ENCODE data around the gene TNFAIP1.
"Not testable (repeated sequence)": the region's sequence is repeated elsewhere in the genome, so short reads cannot be mapped to it uniquely, and the experiment has no call there.

The TNFAIP1 gene, protein sequence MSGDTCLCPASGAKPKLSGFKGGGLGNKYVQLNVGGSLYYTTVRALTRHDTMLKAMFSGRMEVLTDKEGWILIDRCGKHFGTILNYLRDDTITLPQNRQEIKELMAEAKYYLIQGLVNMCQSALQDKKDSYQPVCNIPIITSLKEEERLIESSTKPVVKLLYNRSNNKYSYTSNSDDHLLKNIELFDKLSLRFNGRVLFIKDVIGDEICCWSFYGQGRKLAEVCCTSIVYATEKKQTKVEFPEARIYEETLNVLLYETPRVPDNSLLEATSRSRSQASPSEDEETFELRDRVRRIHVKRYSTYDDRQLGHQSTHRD

DNA sequence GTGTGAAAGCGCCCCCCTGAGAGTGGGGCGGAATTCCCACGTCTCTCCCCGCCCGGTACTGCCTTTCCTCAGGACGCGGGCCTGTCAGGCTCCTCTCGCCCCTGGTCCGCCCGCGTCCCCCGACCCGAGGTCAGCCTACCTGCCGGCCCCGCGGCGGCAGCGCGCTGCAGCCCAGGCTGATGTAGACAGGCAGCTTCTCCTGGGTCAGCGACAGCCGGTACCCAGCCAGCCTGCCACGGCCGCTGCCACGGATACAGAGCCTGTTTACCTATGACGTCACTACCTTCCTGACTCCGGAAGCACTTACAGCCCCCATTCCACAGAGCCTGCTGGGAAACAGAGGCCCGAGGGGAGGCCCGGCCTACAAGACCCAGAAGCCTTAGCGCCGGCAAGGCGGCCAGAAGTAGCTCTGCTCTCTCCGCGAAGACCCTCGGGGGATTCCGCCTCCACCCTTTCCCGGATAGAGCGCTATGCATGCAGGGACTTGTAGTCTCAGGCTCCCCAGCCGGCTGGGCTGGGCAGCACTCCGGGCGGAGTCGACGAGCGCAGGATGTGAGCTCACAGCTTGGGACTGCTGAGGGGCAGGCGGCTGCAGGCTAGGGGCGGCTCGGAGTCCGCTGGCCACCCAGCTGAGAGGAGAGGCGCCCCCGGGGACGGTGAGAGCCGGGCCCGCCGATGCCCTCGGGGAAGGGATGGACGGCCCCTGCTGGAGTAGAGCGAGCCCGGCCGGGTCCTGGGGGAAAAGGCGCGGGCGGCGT lies at the start of gene TNFAIP1, which contains the start of gene IFT20:
TSS of gene TNFAIP1 (plus strand) at position 561 of the 758 bp plus-strand sequence. CDS start 3,761 bp downstream, outside the sequence.
TSS of gene IFT20 (minus strand) at position 272 of the 758 bp plus-strand sequence. CDS start 3,487 bp downstream, outside the sequence.
- peak; percentile 91 for DNase-seq (ENCODE audit: low read depth in 2 of 2)

DNA sequence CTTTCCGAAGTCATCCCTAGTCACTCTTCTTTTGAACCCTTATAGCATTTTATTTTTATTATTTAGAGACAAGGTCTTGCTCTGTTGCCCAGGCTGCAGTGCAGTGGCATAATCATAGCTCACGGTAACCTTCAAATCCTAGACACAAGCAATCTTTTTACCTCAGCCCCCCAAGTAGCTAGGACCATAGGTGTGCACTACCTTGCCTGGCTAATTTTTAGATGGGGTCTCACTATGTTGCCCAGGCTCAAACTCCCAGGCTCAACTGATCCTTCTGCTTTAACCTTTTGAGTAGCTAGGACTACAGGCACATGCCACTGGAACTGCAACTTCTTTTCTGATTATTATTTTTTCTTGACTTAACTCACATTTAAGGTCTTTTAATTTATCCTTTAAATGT lies 49.6 kb upstream of the TNFAIP1 start:
- no peak for DNase-seq (ENCODE audit: low read depth in 2 of 2)

DNA sequence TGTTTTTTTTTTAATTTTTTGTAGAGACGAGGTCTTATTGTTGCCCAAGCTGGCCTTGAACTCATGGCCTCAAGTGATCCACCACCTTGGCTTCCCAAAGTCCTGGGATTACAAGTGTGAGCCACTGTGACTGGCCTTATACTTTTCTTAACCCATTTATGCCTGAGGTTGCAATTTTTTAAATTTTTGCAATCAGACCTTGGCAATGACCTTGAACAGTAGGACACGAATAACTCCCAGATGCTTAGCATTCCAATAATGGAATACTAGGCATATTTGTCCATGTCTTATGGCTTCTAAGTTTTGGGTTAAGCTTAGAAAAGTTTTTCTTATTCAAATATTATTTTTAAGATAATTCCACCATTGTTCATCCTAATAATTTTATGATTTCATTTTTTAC lies 44.9 kb upstream of the TNFAIP1 start:
- no peak for DNase-seq (ENCODE audit: low read depth in 2 of 2)

DNA sequence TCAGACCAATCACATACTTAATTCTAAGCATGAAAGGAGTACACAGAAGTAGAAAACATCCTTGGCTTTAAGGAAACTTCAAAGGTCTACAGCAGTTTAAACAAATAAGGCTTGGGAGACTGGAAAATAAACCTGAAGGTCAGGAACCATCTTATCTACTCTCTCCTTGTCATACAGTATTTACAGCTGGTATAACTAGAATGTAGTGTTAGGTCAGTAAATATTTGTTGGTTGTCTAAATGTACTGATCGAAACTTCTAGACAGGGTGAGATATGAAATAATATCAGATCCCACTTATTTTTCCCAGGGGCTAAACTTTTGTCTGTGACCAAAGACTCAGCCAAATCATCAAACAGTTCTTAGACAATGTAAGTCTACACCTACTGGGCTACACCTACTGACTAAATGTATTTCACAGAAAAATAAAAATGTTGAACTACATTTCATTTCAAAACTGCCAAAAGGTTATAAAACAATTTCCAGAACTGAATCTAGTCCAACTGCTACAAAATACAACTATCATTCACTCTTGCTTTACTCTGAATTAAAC lies 43.7 kb upstream of the TNFAIP1 start:
- DNase-seq (ENCODE audit: low read depth in 2 of 2) = no peak

DNA sequence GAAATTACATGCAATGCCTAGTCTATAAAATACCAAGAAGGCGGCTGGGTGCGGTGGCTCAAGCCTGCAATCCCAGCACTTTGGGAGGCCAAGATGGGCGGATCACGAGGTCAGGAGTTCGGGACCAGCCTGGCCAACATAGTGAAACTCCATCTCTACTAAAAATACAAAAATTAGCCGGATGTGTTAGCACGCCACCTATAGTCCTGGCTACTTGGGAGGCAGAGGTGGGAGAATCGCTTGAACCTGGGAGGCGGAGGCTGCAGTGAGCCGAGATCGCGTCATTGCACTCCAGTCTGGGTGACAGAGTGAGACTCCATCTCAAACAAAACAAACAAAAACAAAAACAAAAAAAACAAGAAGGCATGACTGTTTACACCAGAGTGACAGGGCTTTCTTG lies 42.7 kb upstream of the TNFAIP1 start:
- not testable (repeated sequence) for DNase-seq (ENCODE audit: low read depth in 2 of 2)

DNA sequence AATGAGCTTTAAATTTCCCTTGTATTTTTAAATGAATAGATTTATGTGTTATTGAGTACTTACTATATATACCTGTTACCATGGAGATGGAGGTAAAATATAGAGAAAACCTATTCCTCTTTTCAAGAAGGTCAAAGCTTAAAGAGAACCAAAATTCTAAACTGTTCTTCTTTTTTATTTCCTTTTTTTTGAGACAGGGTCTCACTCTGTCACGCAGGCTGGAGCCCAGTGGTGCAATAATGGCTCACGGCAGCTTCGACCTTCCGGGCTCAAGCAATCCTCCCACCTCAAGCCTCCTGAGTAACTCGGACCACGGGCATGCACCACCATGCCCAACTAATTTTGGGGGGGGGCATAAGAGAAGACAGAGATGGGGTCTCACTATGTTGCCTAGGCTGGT lies 41.6 kb upstream of the TNFAIP1 start:
- no peak for DNase-seq (ENCODE audit: low read depth in 2 of 2)

DNA sequence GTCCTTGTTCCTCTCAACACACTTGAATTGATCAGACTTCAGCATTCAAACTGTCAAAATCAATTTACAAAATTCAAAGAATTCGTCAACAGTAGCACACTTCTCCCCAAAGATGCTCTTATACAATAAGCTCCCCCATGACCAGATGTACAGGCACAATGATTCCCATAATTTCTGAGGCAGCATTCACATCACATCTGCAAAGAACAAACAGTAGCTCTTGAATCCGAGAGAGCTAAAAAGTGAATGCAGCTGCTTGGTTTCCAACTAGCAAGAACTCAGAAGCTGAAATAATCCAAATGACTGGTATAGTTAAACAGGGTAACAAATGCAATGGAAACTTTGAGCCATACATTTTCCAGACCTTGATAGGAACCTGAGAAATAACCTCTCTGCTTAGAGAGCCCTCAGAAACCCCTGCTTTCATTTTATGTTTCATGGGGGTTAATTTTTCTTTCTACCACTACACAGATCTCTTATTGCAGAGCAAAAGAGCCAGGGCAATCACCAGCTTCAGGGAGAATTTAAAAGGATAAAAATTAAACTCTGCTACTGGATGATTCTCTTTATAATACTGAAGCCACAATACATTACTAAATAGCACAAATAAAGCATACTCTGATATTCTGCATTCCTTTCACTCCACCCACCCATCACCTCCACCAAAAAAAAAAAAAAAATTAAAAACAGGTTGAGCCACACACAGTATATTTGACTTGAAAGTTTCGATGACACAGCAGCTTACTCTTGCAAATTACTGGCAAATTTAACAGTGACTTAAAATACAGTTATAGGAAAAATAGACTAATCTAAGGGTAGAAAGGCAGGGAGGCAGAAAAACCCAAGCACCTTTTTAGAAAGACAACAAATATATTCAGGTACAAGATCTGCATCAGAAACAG lies 39.6 kb upstream of the TNFAIP1 start:
- no peak for DNase-seq (ENCODE audit: low read depth in 2 of 2)

DNA sequence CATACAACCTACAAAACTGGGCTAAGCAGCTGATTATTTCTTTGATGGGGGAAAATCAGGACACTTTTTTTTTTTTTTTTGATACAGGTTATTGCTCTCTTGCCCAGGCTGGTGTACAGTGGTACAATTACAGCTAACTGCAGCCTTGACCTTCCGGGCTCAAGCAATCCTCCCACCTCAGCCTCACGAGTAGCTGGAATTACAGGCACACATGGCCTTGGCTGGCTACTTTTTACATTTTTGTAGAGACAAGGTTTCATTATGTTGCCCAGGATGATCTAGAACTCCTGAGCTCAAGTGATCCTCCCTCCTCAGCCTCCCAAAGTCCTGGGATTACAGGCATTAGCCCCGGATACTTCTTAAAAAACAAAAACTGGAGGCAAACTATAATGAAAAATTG lies 37.1 kb upstream of the TNFAIP1 start:
- no peak for DNase-seq (ENCODE audit: low read depth in 2 of 2)

DNA sequence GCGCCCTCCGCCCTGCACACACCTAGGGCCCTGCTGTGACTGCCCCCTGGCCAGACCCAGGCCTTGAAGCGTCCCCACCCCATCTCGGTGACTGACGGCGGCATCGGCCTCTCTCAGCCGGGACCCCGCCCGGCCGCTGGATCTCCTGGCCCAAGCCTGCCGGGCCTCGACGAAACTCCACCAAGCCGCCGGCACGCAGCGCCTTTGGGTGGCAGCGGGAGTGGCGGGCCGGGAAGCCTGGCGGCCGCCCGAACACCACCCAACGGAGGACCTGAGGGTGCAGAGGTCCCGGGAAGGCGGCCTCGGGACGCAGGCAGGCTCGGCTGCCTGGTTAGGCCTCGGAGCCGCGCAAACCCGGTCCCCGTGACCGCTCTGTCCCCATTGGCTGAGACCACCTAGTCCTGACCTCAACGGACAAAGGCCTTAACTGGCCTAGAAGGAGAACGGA lies 28.6 kb upstream of the TNFAIP1 start:
- no peak for DNase-seq (ENCODE audit: low read depth in 2 of 2)

DNA sequence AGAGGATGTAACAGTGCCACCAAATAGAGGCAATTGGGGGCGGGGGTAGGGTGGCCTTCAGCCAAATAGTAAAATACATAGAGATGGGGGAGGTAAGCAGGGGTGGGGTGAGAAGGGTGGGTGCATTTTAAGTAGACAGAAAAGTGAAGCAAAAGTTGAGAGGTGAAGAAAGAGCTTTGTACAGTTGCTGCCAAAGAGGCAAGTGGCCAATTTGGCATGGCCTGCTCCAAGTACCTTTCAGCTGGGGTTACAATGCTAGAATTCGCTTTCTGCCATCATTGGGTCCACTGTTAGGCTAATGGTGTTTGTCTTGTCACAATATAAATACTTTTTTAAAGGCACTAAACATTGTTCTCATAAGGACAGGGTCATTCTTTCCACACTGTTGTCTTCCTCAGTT lies 21.7 kb upstream of the TNFAIP1 start:
- no peak for DNase-seq (ENCODE audit: low read depth in 2 of 2)

DNA sequence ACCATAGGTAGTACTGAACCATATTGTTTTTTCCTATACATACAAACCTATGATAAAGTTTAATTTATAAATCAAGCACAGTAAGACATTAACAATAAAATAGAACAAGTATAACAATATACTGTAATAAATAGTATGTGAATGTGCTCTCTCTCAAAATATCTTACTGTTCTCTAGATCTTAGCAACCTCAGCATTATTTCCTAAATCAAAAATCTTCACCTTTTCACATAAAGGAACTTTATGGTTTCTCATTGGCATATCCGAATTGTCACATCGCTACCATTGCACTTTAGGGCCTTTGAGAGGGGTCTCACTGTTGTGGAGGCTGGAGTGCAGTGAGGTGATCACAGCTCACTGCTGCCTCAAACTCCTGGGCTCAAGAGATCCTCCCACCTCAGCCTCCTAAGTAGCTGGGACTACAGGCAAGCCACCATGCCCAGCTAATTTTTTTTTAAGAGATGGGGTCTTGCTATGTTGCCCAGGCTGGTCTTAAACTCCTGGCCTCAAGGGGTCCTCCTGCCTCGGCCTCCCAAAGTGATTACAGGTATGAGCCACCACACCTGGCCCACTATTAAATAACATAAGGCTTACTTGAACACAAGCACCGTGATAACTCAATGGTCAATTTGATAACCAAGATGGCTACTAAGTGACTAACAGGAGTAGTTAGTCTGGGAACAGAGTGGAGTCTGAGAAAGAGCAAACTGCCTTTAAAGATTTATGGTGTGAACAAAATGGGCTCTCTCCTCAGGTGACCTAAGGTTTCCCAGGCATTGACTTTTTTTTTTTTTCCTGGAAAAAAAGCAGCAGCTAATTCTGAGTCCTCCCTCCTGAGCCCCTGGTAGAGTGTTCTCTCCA lies 19.5 kb upstream of the TNFAIP1 start:
- DNase-seq (ENCODE audit: low read depth in 2 of 2) = no peak

DNA sequence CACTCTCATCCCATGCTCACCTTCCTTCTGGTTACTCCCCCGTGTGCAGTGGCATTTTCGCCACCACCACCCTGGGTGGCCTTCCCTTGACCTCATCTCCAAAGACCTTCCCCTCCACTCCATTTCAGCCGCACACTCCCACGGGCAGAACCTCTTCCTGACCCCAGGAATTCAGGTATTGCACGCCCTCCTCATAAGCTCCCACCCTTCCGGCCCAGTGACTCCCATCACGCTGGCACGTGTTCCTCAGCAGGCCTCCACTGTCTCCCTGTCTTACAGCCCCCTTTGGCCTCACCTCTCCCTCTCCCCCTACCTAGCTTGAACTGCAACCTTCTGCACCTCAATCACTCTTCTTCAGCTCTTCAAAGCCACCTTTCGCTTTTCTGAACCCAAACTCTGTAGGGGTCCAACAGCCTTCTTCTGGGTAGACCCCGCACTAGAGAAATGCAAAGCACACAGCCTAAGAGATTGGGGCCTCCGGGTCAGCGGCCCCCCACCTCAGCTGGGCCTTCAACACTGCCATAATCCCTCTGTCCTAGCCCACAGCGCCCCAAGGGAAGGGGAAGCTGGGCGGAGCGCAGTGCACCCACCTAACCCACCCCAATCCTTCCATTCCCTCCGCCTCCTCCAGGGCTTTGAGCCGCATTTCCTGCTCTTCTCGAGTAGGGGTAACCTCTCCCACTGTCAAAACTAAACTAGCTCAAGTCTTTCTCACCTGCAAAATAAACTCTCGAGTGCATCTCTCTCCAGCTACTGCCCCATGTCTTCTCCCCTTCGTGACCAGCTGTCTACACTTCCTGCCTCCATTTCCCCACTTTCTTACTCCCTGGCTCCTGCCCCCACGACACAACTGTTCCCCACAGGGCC lies 18.2 kb upstream of the TNFAIP1 start:
- DNase-seq (ENCODE audit: low read depth in 2 of 2) = no peak

DNA sequence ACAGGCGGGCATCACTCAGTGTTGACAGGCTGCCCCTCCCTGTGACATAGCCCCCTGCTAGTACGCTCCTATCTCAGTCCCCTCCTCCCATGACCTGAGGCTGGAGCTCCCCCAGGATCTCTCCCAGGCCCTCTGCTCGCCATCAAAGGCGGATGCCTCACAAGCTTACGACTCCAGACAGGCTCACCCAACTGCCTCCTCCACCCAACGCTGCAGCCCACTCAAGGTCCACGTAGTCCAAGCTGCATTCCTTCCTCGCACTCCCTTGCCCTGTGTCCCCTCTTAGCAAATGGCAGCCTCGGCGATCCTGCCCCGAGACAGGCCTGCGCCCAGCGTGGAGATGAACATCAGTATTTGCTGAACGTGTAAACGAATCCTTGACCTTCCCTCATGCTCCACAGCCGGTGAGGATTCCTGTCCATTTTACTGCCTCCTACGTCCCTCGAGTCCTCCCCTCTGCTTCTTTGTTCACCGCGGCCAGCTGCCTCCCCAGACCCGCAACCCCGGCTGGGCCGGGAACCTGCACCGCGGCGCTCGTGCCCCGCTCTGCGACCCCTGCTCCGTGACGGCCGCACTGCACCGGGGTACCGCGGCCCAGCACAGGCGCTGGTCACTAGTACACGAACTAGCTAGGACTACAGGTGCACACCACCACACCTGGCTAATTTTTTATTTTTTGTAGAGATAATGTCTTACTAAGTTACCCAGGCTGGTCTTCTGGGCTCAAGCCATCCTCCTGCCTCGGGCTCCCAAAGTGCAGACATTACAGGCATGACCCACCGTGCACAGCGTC lies 17.4 kb upstream of the TNFAIP1 start:
- no peak for DNase-seq (ENCODE audit: low read depth in 2 of 2)

DNA sequence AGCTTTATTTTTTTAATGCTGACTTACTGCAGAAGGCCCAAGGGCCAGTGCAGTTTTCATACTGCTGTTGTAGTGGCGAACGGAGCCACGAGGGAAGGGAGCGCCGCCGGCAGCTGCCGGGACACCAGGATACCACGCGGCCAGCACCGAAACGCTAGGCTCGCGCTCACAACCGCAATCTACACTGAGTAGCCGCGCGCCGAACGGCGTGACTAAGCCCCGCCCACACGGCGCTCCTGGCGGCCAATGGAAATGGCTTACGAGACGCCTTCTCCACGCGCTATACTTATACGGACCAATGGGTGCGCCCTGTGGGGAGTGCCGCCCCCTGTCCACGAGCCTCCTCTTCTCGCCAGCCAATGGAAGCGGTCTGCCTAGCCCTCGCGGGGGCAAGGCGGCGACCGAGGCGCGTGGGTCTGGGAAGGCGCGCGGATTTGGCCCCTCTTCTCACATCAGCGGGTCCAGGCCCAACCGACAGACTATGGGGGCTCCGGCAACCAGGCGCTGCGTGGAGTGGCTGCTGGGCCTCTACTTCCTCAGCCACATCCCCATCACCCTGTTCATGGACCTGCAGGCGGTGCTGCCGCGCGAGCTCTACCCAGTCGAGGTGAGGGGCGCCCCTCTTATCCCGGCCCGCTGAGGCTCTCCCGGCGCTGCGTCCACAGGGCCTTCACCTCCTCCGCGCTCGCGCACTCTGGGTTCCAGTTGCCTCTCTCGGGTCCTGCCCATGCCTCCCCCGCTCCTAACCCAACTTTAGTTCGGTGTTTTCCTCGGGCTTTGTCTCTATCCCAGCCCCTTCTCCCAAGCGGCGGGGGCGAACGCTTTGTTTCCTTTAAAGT lies 16.6 kb upstream of the TNFAIP1 start, which contains the start of gene TMEM97:
TSS of gene TMEM97 (plus strand) at position 442 of the 839 bp plus-strand sequence. CDS start at position 482, 40 bp downstream.
- DNase-seq (ENCODE audit: low read depth in 2 of 2) = peak; percentile 81 to 89

DNA sequence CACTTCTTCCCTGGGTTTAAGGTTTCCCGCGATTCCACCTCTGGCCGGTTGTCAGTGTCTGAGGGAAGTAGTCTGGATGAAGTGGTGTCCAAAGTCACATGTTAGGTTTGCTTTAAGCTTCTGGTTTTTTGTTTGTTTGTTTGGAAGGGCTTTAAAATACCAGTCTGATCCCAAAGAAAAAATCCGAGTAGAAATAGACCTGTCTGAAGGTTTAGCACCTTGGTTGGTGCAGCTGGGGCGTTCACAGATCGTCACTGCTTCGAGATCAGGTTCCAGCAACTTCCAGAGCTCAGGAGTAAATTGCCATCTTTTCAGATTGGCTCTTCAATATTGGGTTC lies 16.0 kb upstream of the TNFAIP1 start:
- DNase-seq (ENCODE audit: low read depth in 2 of 2) = no peak

DNA sequence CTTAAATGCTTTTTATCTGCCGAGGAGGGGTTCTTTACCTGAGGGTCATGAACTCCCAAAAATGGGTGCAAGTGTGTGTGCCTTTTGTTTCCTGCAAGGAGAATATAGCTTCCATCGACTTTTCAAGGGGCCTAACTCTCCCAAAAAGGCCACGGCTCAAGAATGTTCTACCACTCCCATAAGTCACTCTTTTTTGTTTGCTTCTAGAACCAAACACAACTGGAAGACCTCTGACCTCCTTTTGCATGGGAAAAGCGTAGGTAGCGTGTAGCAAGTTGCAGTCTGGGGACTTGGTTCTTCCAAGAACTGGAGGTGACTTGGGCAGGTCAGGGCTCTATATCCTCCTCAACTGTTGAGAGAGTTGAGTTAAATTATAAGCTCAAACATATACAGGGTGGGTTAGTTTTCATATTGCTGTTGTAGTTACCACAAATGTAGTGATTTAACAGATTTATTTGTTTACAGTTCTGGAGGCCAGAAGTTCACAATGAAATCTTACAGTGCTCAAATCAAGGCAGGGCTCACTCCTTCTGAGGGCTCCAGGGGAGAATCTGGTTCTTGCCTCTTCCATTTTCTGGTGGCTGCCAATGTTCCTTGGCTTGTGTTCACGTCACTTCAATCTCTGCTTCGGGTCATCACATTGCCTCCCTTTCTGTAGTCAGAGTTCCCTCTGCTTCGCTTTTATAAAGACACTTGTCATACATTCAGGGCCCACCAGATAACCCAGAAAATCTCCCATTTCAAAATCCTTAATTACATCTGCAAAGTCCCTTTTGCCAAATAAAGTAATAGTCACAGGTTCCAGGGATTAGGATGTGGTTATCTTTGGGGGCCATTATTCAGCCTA lies 15.1 kb upstream of the TNFAIP1 start:
- DNase-seq (ENCODE audit: low read depth in 2 of 2) = no peak

DNA sequence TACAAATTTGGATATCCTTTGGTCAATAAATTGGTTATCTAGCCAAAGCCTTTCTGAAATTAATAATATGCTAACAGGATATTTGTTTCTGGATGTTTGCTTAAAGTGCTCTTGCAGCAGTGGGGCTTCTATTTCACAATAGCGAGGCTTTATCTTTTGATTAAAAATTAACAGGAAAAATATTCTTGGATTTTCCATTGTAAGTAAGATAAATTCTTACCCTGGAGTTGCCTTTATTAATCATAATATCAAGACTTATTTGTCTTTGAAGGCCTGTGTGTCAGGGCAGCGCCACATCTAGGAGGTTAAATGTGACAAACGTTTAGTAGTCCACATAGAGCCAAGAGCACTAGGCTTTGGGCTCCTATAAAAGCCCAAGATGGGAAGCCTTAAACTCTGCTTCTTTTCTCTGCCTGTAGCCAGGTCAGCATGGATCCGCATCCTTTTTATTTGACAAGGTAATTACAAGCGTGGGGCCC lies 11.3 kb upstream of the TNFAIP1 start:
- DNase-seq (ENCODE audit: low read depth in 2 of 2) = no peak

All from stimulated activated CD8-positive, alpha-beta memory T cell treated with anti-CD3 and anti-CD28 coated beads, Interleukin-7, amount 100 ng/mL, for 1 hour (primary cell).